ENCODE measurements around the gene ZDHHC3.

ZDHHC3 gene

DNA sequence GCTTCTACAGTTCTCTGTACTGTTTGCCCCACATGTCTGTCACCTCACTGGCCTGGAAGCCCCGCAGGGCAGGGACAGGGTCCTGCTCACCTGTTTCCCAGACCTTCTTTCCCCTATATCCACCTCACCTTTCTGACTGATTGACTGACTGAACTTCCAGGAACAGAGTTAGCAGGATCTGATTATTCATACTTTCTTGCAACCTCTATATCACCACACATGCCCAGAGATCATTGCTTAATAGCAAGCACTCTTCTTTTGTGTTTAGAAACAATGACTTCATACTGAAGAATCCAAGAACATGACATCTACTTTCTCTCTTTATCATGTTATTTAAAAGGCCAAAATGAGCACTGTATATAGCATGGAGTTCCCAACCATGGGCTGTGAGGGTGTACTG lies 32.1 kb upstream of the ZDHHC3 start:
- TF ChIP-seq JUND (IDR thresholded peaks at IDR 0.05; ENCODE audit: low read depth): no peak
- DNase-seq (ENCODE audit: low read depth in 1 of 2, low spot score in 1 of 2): no peak
- in situ Hi-C loops (cut with HindIII; ENCODE audit: low pct_unique_long_range_greater_than_20kb, low sequenced_read_pairs): no loop called here

DNA sequence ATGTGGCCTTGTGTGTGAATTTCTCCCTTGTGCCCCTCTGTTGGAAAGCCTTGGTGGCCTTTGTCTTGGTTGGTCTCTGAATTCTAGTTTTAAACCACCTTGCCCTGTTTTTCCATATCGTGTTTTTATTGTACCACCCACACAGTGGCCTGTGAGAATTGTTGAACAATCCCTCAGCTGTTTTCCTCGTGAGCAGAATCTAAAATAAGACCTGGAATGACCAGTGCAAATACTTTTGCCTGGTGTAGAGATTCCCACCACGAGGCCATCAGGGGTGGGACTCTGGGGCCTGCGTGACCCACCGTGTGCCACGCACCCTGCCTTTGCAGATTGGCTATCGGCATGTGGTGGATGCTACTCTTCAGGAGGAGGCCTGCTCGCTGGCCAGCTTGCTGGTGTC lies 31.1 kb upstream of the ZDHHC3 start:
- in situ Hi-C loops (cut with HindIII; ENCODE audit: low pct_unique_long_range_greater_than_20kb, low sequenced_read_pairs): no loop called here
- TF ChIP-seq JUND (IDR thresholded peaks at IDR 0.05; ENCODE audit: low read depth): no peak
- no peak for DNase-seq (ENCODE audit: low read depth in 1 of 2, low spot score in 1 of 2)

DNA sequence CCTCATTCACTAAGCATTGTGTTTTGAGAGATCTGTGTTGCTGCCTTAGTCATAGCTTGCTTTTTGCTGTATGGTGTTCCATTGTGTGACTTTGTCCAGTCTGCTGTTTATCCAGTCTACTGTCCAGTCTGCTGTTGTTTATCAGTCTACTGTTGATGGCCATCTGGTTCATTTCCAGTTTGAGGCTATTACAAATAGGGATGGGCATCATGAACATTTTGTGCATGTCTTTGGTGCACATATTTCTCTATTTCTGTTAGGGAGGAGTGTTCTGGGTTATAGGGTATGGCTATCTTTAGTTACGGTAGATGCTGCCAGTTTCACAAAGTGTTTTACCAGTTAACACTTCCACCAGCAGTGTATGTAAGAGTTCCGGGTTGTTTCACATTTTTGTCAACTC lies 27.9 kb upstream of the ZDHHC3 start:
- no peak for TF ChIP-seq JUND (IDR thresholded peaks at IDR 0.05; ENCODE audit: low read depth)
- in situ Hi-C loops (cut with HindIII; ENCODE audit: low pct_unique_long_range_greater_than_20kb, low sequenced_read_pairs): no loop called here
- DNase-seq (ENCODE audit: low read depth in 1 of 2, low spot score in 1 of 2): no peak

DNA sequence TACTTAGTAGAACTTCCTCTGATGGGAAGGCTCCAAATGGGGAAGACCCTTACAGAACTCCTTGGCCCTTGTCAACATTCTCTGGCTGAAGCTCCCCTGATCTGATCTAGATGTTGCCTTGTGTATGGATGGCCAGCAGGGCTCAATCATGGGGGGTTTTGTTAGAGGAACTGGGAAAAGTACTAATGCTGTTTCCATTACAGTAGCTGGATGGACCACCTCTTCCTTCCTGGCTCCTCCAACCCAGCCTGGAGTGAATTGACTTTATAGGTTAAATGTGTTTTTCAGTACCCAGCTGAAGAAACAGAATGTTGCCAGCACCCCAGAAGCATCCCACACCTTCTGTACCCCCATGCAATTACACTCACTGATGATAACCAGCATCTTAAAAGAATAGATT lies 27.4 kb upstream of the ZDHHC3 start:
- DNase-seq (ENCODE audit: low read depth in 1 of 2, low spot score in 1 of 2): no peak
- TF ChIP-seq JUND (IDR thresholded peaks at IDR 0.05; ENCODE audit: low read depth): no peak
- in situ Hi-C loops (cut with HindIII; ENCODE audit: low pct_unique_long_range_greater_than_20kb, low sequenced_read_pairs): no loop called here

DNA sequence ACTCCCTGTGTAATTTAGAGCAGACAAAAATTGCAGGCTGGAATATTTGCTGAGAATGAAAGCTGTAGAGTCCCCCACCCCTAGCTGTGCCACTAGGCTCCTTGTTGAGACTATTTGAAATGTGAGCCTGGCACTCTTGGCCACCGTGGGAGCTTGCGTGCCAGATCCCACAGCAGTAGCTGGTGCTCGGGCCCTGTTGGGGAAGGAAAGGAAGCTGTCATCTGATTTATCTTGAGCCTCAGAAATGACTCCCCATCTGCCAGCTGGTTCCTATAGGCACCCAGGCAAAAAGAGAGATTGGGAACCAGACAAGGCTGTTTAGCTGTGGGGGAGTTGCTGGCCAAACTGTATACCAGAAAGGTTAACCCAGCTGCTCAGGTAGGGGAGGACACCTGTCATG lies 26.7 kb upstream of the ZDHHC3 start:
- TF ChIP-seq JUND (IDR thresholded peaks at IDR 0.05; ENCODE audit: low read depth): no peak
- in situ Hi-C loops (cut with HindIII; ENCODE audit: low pct_unique_long_range_greater_than_20kb, low sequenced_read_pairs): no loop called here
- DNase-seq (ENCODE audit: low read depth in 1 of 2, low spot score in 1 of 2): no peak

DNA sequence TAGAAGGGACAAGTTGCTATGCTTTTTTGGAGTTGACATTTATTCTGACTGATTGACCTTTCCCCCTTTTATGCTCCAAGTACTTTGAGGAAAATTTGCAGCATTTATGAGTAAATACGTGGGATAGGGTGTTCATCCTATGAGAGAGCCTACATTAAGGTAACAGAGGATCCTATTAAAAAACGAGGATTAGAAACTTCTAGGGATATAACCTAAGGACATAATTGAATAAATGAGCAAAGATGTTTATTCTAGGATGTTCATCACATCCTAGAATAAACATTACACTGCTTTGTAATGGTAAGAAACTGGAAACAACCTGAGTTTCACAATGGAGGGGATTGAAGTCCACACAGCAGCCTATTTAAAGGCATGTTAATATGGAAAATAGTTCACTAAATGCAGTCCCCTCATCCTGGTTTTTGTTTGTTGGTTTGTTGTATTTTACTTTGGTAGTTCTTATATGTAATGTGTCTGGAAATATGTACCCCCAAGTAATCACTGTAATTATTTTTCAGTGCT lies 26.2 kb upstream of the ZDHHC3 start:
- in situ Hi-C loops (cut with HindIII; ENCODE audit: low pct_unique_long_range_greater_than_20kb, low sequenced_read_pairs): no loop called here
- DNase-seq (ENCODE audit: low read depth in 1 of 2, low spot score in 1 of 2): no peak
- no peak for TF ChIP-seq JUND (IDR thresholded peaks at IDR 0.05; ENCODE audit: low read depth)

DNA sequence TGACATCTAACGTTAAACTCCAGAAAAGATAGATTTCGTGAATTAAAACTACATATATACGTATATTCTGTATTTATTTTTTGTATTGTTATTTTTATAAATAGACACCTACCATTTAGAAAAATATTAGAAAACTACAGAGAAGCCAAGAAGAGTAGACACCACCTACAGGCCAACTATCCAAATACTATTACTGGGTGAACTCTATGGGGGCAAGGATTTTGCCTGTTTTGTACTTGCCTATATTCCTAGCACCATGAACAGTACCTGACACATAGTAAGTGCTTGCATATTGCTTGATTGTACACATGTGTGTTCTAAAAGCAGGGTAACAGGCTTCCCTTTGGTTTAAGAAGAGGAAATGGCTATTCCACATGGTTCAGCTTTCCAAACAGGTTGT lies 25.8 kb upstream of the ZDHHC3 start:
- in situ Hi-C loops (cut with HindIII; ENCODE audit: low pct_unique_long_range_greater_than_20kb, low sequenced_read_pairs): no loop called here
- TF ChIP-seq JUND (IDR thresholded peaks at IDR 0.05; ENCODE audit: low read depth): no peak
- no peak for DNase-seq (ENCODE audit: low read depth in 1 of 2, low spot score in 1 of 2)

DNA sequence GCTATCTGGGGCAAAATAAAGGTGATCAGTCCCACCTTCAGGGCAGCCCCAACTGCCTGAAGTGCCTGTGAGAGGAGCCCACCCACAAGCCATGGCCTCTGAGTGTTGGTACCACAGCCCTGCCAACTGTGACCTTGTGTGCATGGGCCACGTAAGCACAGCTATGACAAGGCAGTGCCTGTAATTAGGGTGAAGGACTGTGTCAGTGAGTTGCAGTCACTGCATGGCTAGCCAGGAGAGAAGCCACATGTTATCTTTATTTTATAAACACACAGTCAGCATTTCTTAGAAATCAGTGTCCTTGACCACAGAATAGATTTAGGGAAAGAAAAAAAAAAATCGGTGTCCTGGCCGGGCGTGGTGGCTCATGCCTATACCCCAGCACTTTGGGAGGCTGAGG lies 24.8 kb upstream of the ZDHHC3 start:
- DNase-seq (ENCODE audit: low read depth in 1 of 2, low spot score in 1 of 2): no peak
- no peak for TF ChIP-seq JUND (IDR thresholded peaks at IDR 0.05; ENCODE audit: low read depth)
- in situ Hi-C loops (cut with HindIII; ENCODE audit: low pct_unique_long_range_greater_than_20kb, low sequenced_read_pairs): no loop called here

DNA sequence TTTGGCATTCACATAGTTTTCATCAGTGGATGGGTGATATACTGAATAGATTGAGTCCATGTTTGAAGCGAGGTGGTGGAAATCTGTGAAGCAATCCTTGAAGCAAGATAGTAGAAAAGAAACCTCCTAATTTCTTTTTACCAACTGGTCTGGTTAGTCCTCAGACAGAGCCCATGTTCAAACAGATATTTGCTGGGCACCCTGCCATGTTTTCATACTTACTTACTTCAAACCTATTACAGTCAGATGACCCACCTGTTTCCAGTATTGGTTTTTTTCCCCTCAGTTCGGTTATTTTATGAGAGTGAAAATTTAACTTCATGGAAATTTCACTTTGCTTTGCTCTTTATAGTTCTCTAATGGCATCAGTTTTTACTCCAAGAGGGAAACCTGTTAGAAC lies 23.8 kb upstream of the ZDHHC3 start:
- in situ Hi-C loops (cut with HindIII; ENCODE audit: low pct_unique_long_range_greater_than_20kb, low sequenced_read_pairs): no loop called here

DNA sequence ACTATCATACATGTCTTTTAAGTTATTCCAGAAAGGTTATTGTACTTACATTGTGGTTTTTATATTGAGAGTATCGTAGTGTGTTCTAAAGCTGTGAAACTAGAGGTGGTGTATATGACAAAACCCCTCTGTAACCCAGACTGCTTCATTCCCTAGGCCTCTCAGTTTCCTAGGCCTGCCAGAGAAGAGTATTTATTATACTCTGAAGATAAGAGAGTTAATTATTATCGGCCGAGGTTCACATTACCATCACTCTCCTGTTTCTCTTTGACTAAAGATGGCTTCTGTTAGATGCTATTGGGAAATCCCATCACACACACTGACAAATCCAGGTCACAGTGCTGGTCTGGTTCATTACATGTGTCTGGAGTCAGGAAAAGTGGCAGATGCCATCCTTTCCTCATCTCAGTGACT lies 20.6 kb upstream of the ZDHHC3 start:
- TF ChIP-seq JUND (IDR thresholded peaks at IDR 0.05; ENCODE audit: low read depth): no peak
- DNase-seq (ENCODE audit: low read depth in 1 of 2, low spot score in 1 of 2): no peak
- in situ Hi-C loops (cut with HindIII; ENCODE audit: low pct_unique_long_range_greater_than_20kb, low sequenced_read_pairs): no loop called here

More for the DNA sequence above, 23.8 kb upstream of the ZDHHC3 start:
- TF ChIP-seq JUND (IDR thresholded peaks at IDR 0.05; ENCODE audit: low read depth): no peak
- no peak for DNase-seq (ENCODE audit: low read depth in 1 of 2, low spot score in 1 of 2)

DNA sequence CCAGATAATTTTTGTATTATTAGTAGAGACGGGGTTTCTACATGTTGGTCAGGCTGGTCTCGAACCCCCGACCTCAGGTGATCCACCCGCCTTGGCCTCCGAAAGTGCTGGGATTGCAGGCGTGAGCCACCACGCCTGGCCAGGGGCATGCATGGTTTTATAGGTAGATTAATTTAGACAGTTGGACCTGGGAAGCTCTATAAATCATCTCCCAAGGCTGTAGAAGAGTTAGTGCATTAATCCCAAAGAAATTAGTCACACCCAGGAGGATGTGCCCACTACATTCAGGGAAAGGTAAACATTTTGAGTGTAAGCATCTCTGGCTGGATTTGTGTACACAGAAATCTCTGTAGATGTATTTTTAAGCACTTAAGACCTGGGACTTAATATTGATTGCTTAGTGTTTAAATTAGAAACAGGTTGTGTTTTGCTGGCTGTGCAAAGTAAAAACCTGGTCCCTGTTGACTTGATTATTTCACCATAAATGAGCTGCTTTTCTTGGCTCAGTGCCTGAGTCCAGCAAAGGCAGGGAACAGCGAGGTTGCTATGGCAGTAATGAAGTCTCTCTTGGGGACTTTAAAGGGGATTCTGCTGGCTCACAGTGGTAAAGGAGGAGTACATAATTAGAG lies 19.3 kb upstream of the ZDHHC3 start:
- in situ Hi-C loops (cut with HindIII; ENCODE audit: low pct_unique_long_range_greater_than_20kb, low sequenced_read_pairs): no loop called here
- DNase-seq (ENCODE audit: low read depth in 1 of 2, low spot score in 1 of 2): no peak
- no peak for TF ChIP-seq JUND (IDR thresholded peaks at IDR 0.05; ENCODE audit: low read depth)

DNA sequence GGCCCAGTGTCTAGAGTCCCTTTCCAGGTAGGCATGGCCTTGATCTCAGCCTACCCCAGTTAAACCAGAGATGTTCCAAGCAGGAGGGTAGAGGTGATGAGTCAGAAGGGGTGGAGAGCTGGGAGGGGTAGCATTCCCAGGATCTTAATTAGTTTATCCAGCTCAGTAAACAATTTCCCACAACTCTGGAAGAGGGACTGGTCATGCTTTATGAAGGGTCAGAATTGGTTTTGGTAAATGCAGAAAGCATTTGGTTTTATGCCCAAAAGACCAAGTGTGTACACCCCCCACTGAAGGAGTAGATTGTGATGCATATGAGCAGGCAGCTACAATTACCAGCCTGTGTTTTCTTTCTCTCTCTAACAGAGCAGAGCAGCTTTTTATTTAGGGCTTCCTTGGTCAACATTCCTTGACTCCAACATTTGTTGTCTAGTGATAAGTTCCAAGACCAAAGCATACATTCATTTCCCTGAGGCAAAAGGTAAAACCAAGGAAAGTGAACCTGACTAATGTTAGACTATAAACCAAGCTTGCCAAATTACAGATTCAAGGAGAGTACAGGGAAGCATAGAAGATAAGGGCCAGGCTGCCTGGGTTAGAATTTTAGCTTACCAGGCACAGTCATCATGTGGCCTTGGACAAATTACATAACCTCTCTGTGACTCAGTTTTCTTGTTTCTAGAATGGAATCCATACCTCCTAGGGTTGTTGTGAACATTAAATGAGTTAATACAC lies 17.7 kb upstream of the ZDHHC3 start:
- no peak for TF ChIP-seq JUND (IDR thresholded peaks at IDR 0.05; ENCODE audit: low read depth)
- in situ Hi-C loops (cut with HindIII; ENCODE audit: low pct_unique_long_range_greater_than_20kb, low sequenced_read_pairs): no loop called here
- DNase-seq (ENCODE audit: low read depth in 1 of 2, low spot score in 1 of 2): peak in 1 of 2 experiments; percentile 10

Measured in T47D (cell line).